ENCODE measurements around the gene PSMB3. TPM values are rescaled to one million over a fixed set of nuclear protein-coding genes. Genes with fewer than 3 reads are reported as not detected.

Gene PSMB3
- total and polyA plus RNA-seq, 9 of the 15 experiments (the other 6 are each of a cell fraction or from before 2014, with no cell fraction given): 460 to 2,775 (median 574) TPM

GRCh38 chr17:38729368-38729885, 23.1 kb upstream of the PSMB3 start:
- DNase-seq (ENCODE audit: extremely low read depth in 1 of 4, low spot score in 3 of 4) (no peak), FAIRE-seq (no peak), ATAC-seq (no peak)
- Histone ChIP-seq H3K36me3 (ENCODE audit: control insufficient read depth, insufficient read depth, low read length) (peaks cover 39% of the 10 kb centered on the region; the same call in 2 of the 3 replicates), H3K27ac (ENCODE audit: extremely low read depth, low read depth, low read length) (peak overlapping the region; percentile 72; the same call in 2 of the 3 replicates), H3K9me1 (ENCODE audit: control insufficient read depth, insufficient read depth, low read length) (peaks cover 3% of the 10 kb centered on the region), H3K27me3 (ENCODE audit: control insufficient read depth in 2 of 2, insufficient read depth in 2 of 2, low read length in 2 of 2) (no peaks in the 10 kb centered on the region), H3K4me2 (ENCODE audit: insufficient read depth, low read length) (peak overlapping the region; percentile 82), H3K9ac (ENCODE audit: insufficient read depth in 1 of 2, low read depth in 2 of 2, low read length in 2 of 2) (peak overlapping the region; percentile 70 to 95; a peak in 3 of 4 replicates), H3K9me3 (replicated peaks; ENCODE audit: control insufficient read depth, insufficient read depth, low read depth, low read length) (no peaks in the 10 kb centered on the region), H4K20me1 (replicated peaks; ENCODE audit: control insufficient read depth, insufficient read depth, low read length) (no peaks in the 10 kb centered on the region), H2AFZ (ENCODE audit: low read depth, low read length) (peak overlapping the region; percentile 89), H3K79me2 (ENCODE audit: control insufficient read depth, insufficient read depth, low read length) (peaks cover 24% of the 10 kb centered on the region), H3K4me3 (peak overlapping the region; percentile 55), H3K4me1 (replicated peaks in 1 of 2; ENCODE audit: control insufficient read depth in 2 of 2, insufficient read depth in 2 of 2, low read length in 2 of 2) (peaks cover 48 to 81% of the 10 kb centered on the region in 2 experiments)
- CTCF ChIA-PET (ENCODE audit: low intra/inter-chr PET ratio): interaction anchor here (0.9 to 1.7 kb wide), 2 partner anchors 28 to 53 kb away, joined by 3 read pairs; no protein-coding TSS in a partner anchor
- no TSS peak for BruUV-seq (replicated peaks)
- TF ChIP-seq NCOA4 (IDR thresholded peaks at IDR 0.05; ENCODE audit: partially characterized antibody) (no peak), SUPT5H (IDR thresholded peaks at IDR 0.05) (0 out of 2 replicates have a peak, but pooled peaks have one; percentile 11), MBD1 (CRISPR knock-in tag; IDR thresholded peaks at IDR 0.05) (peak; percentile 72; the same call in 1 of the 2 replicates), U2AF2 (optimal IDR thresholded peaks at IDR 0.05; ENCODE audit: low read depth, low read length) (no peak), EGR1 (conservative IDR thresholded peaks at IDR 0.05) (peak; percentile 88), GTF2A2 (tag; IDR thresholded peaks at IDR 0.05) (no peak), ZNF766 (CRISPR knock-in tag; conservative IDR thresholded peaks at IDR 0.05) (0 out of 2 replicates have a peak, but pooled peaks have one; percentile 8), ZNF282 (CRISPR knock-in tag; IDR thresholded peaks at IDR 0.05) (no peak), SP2 (IDR thresholded peaks at IDR 0.05; ENCODE audit: extremely low read depth, low read depth, low read length, poor library complexity, severe bottlenecking) (no peak), CBFA2T3 (IDR thresholded peaks at IDR 0.05) (0 out of 2 replicates have a peak, but pooled peaks have one; percentile 3), MYC (IDR thresholded peaks at IDR 0.05; ENCODE audit: low read depth, low read length) (no peak), MYC (CRISPR knock-in tag; IDR thresholded peaks at IDR 0.05; ENCODE audit: borderline replicate concordance, low read depth) (no peak)
- WGBS (ENCODE audit: insufficient coverage, low coverage, missing lambda C conversion rate): 38% methylated on average over 13 of the region's 14 CpGs
- intact Hi-C loops (cut with micrococcal nuclease): no loop called here
- in situ Hi-C loops (cut with MboI): no loop called here
- POLR2A ChIA-PET: interaction anchor here (0.5 to 2.4 kb wide), 6 partner anchors 11 to 140 kb away, joined by 4 to 13 read pairs (median 6); partner anchors contain the start of genes LASP1 and MLLT6

All from K562 (cell line).